Right lobe of liver (tissue), 6 donors: ENCODE data around the gene ASXL1. TPM values are rescaled to one million over a fixed set of nuclear protein-coding genes. Genes with fewer than 3 reads are reported as not detected.
A peak's percentile ranks its signal among the peaks of the same experiment; 100 is the strongest.
"Not testable (repeated sequence)": the region's sequence is repeated elsewhere in the genome, so short reads cannot be mapped to it uniquely, and the experiment has no call there.

Experiments
- ATAC-seq, 4 donors: fragments of 200-7000 bp; cut with Tn5 transposase; one replicate each; pipeline ENCODE4 v1.9.1; 2020; ENCODE audit warnings: mild to moderate bottlenecking in 4 of 4, moderate library complexity in 4 of 4
- DNase-seq, 3 donors: peaks; one replicate each; pipeline ENCODE4 v3.0.0-alpha.2; 2020
- H3K27ac ChIP-seq, 3 donors: fragments of 200-600 bp; one replicate each; pipeline ENCODE4 v1.8.0; 2022
- H3K27me3 ChIP-seq, 2 donors: fragments of 200-600 bp; one replicate each; pipeline ENCODE4 v1.8.0; 2022
- H3K36me3 ChIP-seq, 4 donors: fragments of 200-600 bp; sonication (generic) in 1 of 4; one replicate each; pipeline versions ENCODE4 v1.5.1 to v1.8.0; 2017 to 2022; ENCODE audit warnings: control low read depth in 1 of 4
- H3K4me1 ChIP-seq, 4 donors: fragments of 200-600 bp; sonication (generic) in 1 of 4; one replicate each; pipeline versions ENCODE4 v1.5.1 to v1.8.0; 2017 to 2022; ENCODE audit warnings: control low read depth in 1 of 4
- H3K4me3 ChIP-seq, 3 donors: fragments of 200-600 bp; one replicate each; pipeline ENCODE4 v1.8.0; 2022
- H3K9me3 ChIP-seq, 4 donors: fragments of 200-600 bp; sonication (generic) in 1 of 4; one replicate each; pipeline versions ENCODE4 v1.5.1 to v1.8.0; 2017 to 2022; ENCODE audit warnings: control low read depth in 1 of 4
- POLR2A ChIP-seq: fragments of 450-650 bp; IDR thresholded peaks from one replicate; pipeline ENCODE4 v1.6.1; 2017; ENCODE audit warnings: antibody characterized with exemption, mild to moderate bottlenecking
- WGBS: methylation state at CpG from one replicate; pipeline ENCODE4 v1.1.6; 2018; ENCODE audit warnings: low coverage, low lambda C conversion rate; ENCODE audit not compliant: insufficient coverage; ENCODE audit errors: missing lambda C conversion rate; 5-methylcytosine and 5-hydroxymethylcytosine counted together
- intact Hi-C, 2 donors: fragments of 100-400 bp; cut with DNase I; formaldehyde crosslinking; loops; one replicate each; pipeline versions ENCODE4 v1.11.2 to v1.14.1; 2022
- total RNA-seq, 6 experiments: library from RNA; depleted of rRNA in 2 of 6; stranded (reverse); fragments of >200 nt in 2 of 6; fragmentation: NEBNext Ultra II Directional in 3 of 6; extraction: Animal tissue kit (Norgen Biotek cat#: 25700) in 3 of 6; gene quantifications; one replicate each; pipeline versions ENCODE4 v1.1.0 to v1.2.4, GENCODE V29; 2016 to 2023
- TF ChIP-seq, protein P1 (sequence below), 4 donors: fragments of 200-600 bp in 3 of 4; fragments of 450-650 bp in 1 of 4; IDR thresholded peaks; one replicate each; pipeline versions ENCODE4 v1.5.1 to v1.8.0; 2016 to 2022; ENCODE audit warnings: antibody characterized with exemption in 4 of 4, mild to moderate bottlenecking in 2 of 4
- donor health status: DM: no; HTN: yes; CAD: no.
- donor health status: DM: no; HTN: no; CAD: no.
- donor health status: DM: no; HTN: no; CAD: no.
- donor health status: DM: no; HTN: yes; CAD: no.
- donor health status: DM: no; HTN: yes; CAD: no.

ASXL1 gene
- total RNA-seq, 6 experiments from 2014 or later: 18.9 to 41.8 (median 26.0) TPM

DNA sequence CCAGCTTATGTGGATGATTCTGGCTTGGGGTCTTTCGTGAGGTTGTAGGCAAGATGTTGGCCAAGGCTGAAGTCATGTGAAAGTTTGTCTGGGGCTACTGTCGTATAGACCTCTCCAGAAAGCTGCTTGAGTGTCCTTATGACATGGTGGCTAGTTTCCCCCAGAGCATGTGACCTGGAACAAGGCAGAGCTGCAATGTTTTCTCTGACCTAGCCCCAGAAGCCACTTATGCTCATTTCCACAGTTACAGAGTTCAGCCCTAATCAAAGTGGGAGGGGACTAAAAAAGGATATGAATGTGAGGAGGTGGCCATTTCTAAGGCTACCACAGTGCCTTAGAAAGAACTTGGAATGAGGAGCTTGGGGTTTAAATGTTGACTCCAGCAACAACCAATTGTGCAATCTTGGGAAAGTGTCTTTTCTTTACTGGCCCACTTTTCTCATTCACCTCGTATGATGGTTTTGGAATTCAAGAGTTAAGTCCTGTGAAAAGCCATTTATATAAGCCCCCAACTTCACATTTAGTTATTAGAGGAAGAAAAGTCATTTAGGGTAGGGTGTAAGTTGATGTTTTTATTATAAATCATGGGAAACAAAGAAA is 5.9 kb upstream of the ASXL1 start:
- intact Hi-C loops: loop anchor here in 1 of 2 donors (10.0 kb wide), 1 partner anchor 103 kb away; no protein-coding TSS in a partner anchor
- no peaks in the 10 kb centered on the region for H3K36me3 ChIP-seq
- no peak overlapping the region for H3K27ac ChIP-seq
- peak in 1 of 4 donors; percentile 17 for ATAC-seq
- H3K4me3 ChIP-seq: no peak overlapping the region
- peaks cover 0 to 6% (median 2%) of the 10 kb centered on the region in 4 donors for H3K4me1 ChIP-seq
- 92% methylated on average over 1 of the region's 3 CpGs for WGBS
- TF ChIP-seq, protein P1, sequence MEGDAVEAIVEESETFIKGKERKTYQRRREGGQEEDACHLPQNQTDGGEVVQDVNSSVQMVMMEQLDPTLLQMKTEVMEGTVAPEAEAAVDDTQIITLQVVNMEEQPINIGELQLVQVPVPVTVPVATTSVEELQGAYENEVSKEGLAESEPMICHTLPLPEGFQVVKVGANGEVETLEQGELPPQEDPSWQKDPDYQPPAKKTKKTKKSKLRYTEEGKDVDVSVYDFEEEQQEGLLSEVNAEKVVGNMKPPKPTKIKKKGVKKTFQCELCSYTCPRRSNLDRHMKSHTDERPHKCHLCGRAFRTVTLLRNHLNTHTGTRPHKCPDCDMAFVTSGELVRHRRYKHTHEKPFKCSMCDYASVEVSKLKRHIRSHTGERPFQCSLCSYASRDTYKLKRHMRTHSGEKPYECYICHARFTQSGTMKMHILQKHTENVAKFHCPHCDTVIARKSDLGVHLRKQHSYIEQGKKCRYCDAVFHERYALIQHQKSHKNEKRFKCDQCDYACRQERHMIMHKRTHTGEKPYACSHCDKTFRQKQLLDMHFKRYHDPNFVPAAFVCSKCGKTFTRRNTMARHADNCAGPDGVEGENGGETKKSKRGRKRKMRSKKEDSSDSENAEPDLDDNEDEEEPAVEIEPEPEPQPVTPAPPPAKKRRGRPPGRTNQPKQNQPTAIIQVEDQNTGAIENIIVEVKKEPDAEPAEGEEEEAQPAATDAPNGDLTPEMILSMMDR (IDR thresholded peaks at IDR 0.05): no peak
- TF ChIP-seq POLR2A: no peak
- H3K9me3 ChIP-seq: no peaks in the 10 kb centered on the region
- no peaks in the 10 kb centered on the region for H3K27me3 ChIP-seq
- no peak for DNase-seq

DNA sequence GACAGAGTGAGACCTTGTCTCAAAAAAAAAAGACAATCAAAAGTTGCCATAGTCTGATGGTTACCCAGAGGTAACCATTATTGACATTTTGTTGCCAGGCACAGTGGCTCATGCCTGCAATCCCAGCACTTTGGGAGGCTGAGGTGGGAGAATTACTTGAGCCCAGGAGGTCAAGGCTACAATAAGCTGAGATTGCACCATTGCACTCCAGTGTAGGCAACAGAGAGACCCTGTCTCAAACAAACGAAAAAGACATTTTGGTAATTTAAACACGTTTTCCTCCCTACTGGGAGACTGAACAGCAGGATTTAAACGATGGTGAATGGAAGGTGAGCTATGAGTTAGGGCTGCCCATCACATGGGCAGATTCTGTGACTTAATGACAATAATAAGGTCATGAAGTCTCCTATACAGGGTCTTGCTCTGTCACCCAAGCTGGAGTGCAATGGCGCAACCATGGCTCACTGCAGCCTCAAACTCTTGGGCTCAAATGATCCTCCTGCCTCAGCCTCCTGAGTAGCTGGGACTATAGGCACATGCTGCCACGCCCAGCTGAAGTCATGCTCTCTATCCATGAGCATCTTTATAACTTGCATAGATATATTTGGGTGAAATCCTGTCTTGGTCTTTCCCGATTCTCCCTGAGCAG is 4.2 kb upstream of the ASXL1 start:
- Histone ChIP-seq H3K27me3 (no peaks in the 10 kb centered on the region), H3K4me1 (peaks cover 0 to 10% (median 2%) of the 10 kb centered on the region in 4 donors), H3K27ac (no peak overlapping the region), H3K9me3 (no peaks in the 10 kb centered on the region), H3K4me3 (no peak overlapping the region), H3K36me3 (no peaks in the 10 kb centered on the region)
- TF ChIP-seq POLR2A: no peak
- TF ChIP-seq, protein P1 (IDR thresholded peaks at IDR 0.05): no peak
- 89% methylated on average over 5 of the region's 6 CpGs for whole genome bisulfite sequencing
- intact Hi-C loops: loop anchor here in 1 of 2 donors (10.0 kb wide), 1 partner anchor 101 kb away; no protein-coding TSS in a partner anchor
- DNase-seq (no peak), ATAC-seq (no peak)

DNA sequence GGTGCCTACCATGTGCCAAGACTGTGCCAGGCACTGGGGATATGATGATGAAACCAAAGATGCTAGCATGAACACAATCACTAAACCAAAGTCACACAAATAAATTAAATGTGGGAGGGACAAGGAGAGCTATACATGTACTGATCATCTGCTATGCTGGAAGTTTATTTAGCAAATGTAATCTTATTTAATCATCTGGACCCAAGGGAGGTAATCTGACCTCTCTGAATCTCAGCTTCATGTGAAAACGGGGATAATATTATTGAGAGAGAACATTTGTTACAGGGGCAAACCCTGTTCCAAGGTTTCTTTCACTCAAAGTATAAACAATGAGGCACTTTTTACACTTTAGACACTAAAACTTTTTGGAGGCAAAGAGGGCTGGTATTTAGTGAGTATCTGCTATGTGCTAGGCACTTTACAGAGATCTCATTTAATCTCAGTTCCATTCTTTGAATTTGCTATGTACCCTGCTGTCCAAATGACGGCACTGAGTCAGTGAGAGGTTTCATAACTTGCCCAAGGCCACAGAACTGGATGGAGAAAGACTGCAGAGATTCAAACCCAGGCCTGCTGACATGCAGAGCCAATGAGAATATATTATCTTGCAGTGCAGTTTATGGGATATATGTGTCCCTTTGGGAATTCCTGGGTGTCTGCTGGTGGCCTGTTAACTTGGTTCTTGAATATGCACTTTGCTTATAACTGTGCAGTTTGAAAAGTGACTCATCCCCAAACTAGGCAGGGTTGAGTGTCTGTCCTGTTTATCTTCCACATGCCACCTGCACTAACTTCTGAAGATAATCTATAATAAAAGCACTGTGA is 3.3 kb upstream of the ASXL1 start:
- DNase-seq: no peak
- H3K27ac ChIP-seq: peak overlapping the region in 2 of 3 donors; percentile 12 to 17

DNA sequence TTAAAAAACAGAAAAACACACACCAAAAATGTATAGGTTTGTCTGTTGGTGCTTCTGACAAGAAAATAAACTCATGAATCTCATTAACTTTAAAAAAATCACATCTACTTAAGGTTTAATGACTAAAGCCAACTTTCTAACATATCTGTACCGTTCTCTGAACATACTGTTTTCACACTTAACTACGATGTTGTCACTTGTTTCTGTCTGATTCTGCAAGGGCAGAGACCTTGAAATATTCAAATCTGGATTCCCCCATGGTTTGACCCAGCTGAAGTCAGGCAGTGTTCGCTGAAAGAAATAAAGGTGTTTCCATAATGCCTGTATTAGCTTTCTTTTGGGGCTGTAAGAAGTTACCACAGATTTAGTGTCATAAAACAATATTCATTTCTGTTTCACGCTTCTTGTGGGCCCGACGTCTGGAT is 2.7 kb upstream of the ASXL1 start:
- no peak for TF ChIP-seq POLR2A
- TF ChIP-seq, protein P1 (IDR thresholded peaks at IDR 0.05): no peak
- WGBS: 59% methylated on average over 6 of the region's 6 CpGs
- intact Hi-C loops: loop anchor here in 1 of 2 donors (10.0 kb wide), 1 partner anchor 99 kb away; no protein-coding TSS in a partner anchor

More for the DNA sequence above, 3.3 kb upstream of the ASXL1 start:
- ATAC-seq: peak in 1 of 4 donors; percentile 6
- no peak for TF ChIP-seq POLR2A
- TF ChIP-seq, protein P1 (IDR thresholded peaks at IDR 0.05): no peak
- Histone ChIP-seq H3K36me3 (no peaks in the 10 kb centered on the region), H3K4me1 (peaks cover 0 to 12% (median 2%) of the 10 kb centered on the region in 4 donors), H3K27me3 (no peaks in the 10 kb centered on the region), H3K4me3 (no peak overlapping the region), H3K9me3 (no peaks in the 10 kb centered on the region)
- WGBS: 46% methylated on average over 2 of the region's 2 CpGs
- intact Hi-C loops: loop anchor here in 1 of 2 donors (10.0 kb wide), 1 partner anchor 100 kb away; no protein-coding TSS in a partner anchor

DNA sequence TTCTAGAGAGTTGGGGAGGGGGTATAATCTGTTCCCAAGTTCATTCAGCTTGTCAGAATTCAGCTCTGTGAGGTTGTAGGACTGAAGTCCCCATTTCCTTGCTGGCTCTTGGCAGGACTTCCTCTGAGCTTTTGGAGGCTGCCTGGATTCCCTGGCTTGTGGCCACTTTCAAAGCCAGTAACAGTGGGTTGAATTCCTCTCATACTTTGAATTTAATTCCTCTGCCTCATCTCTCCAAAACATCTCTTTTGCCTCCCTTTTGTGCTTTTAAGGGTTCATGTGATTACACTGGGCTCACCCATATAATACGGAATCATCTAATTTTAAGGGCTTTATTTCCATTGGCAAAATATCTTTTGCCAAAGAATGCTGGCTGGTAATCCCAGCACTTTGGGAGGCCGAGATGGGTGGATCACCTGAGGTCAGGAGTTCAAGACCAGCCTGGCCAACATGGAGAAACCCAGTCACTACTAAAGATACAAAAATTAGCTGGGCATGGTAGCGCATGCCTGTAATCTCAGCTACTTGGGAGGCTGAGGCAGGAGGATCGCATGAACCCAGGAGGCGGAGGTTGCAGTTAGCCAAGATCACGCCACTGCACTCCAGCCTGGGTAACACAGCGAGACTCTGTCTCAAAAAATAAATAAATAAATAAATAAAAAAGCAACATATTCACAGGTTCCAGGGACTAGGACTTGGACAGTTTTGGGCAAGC is 2.1 kb upstream of the ASXL1 start:
- WGBS: 68% methylated on average over 7 of the region's 7 CpGs
- Histone ChIP-seq H3K27ac (peak overlapping the region in 2 of 3 donors; percentile 96 to 97), H3K4me1 (peaks cover 0 to 23% (median 9%) of the 10 kb centered on the region in 4 donors)
- not testable (repeated sequence) for H3K9me3 ChIP-seq, H3K27me3 ChIP-seq, ATAC-seq, DNase-seq, H3K4me3 ChIP-seq, H3K36me3 ChIP-seq
- intact Hi-C loops: loop anchor here in 1 of 2 donors (10.0 kb wide), 1 partner anchor 99 kb away; no protein-coding TSS in a partner anchor

More for the DNA sequence above, 2.7 kb upstream of the ASXL1 start:
- H3K9me3 ChIP-seq: no peaks in the 10 kb centered on the region
- ATAC-seq (no peak), DNase-seq (no peak)
- peak overlapping the region in 2 of 3 donors; percentile 12 to 17 for H3K27ac ChIP-seq
- no peak overlapping the region for H3K4me3 ChIP-seq
- H3K36me3 ChIP-seq: no peaks in the 10 kb centered on the region
- peaks cover 0 to 18% (median 6%) of the 10 kb centered on the region in 4 donors for H3K4me1 ChIP-seq
- H3K27me3 ChIP-seq: no peaks in the 10 kb centered on the region
